ENCODE data around the gene GRXCR1.

GRXCR1 gene

GRCh38 chr4:43066415-43066814 lies 173.9 kb downstream of the GRXCR1 start:
- no peaks in the 10 kb centered on the region for H3K79me2 ChIP-seq (ENCODE audit: low read length)
- no peaks in the 10 kb centered on the region for H3K4me1 ChIP-seq (ENCODE audit: low read length)
- no peak overlapping the region for H3K4me2 ChIP-seq (ENCODE audit: low read length)
- TF ChIP-seq, protein P1, sequence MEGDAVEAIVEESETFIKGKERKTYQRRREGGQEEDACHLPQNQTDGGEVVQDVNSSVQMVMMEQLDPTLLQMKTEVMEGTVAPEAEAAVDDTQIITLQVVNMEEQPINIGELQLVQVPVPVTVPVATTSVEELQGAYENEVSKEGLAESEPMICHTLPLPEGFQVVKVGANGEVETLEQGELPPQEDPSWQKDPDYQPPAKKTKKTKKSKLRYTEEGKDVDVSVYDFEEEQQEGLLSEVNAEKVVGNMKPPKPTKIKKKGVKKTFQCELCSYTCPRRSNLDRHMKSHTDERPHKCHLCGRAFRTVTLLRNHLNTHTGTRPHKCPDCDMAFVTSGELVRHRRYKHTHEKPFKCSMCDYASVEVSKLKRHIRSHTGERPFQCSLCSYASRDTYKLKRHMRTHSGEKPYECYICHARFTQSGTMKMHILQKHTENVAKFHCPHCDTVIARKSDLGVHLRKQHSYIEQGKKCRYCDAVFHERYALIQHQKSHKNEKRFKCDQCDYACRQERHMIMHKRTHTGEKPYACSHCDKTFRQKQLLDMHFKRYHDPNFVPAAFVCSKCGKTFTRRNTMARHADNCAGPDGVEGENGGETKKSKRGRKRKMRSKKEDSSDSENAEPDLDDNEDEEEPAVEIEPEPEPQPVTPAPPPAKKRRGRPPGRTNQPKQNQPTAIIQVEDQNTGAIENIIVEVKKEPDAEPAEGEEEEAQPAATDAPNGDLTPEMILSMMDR (IDR thresholded peaks at IDR 0.05; ENCODE audit: low read depth, low read length), result no peak
- H3K9ac ChIP-seq (ENCODE audit: low read length), result no peak overlapping the region
- H3K4me3 ChIP-seq (ENCODE audit: low read length), result no peak overlapping the region
- no peaks in the 10 kb centered on the region for H4K20me1 ChIP-seq (ENCODE audit: insufficient read depth, low read length)
- no peak overlapping the region for H3K27ac ChIP-seq (ENCODE audit: low read length)
- H3K27me3 ChIP-seq (ENCODE audit: low read depth, low read length), result no peaks in the 10 kb centered on the region
- H2AFZ ChIP-seq (ENCODE audit: low read depth, low read length), result no peak overlapping the region
- no peaks in the 10 kb centered on the region for H3K9me3 ChIP-seq (ENCODE audit: insufficient read depth, low read length)
- H3K36me3 ChIP-seq (replicated peaks; ENCODE audit: low read depth, low read length), result no peaks in the 10 kb centered on the region

DNA sequence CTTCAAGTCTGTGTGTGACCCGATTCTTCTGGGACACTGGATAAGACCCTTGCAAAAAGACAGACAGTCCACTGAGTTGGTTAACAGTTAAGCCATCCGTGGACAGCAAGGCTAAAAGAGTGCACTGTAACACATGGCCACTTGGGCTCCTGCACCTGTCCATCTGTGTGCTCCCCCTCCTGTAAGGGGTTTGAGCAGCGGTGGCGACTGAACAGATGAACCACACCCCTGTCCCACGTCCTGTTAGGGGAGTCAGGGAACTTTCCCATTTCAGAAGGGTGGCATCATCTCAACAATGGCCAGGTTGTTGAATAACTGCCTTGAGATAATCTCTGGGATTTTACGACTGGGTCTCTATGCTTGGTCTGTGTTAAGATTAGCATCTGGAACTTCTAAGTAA lies 178.6 kb downstream of the GRXCR1 start:
- Histone ChIP-seq H4K20me1 (ENCODE audit: insufficient read depth, low read length) (no peaks in the 10 kb centered on the region), H3K27ac (ENCODE audit: low read length) (no peak overlapping the region), H2AFZ (ENCODE audit: low read depth, low read length) (no peak overlapping the region), H3K4me3 (ENCODE audit: low read length) (no peak overlapping the region), H3K36me3 (replicated peaks; ENCODE audit: low read depth, low read length) (no peaks in the 10 kb centered on the region), H3K79me2 (ENCODE audit: low read length) (no peaks in the 10 kb centered on the region), H3K27me3 (ENCODE audit: low read depth, low read length) (no peaks in the 10 kb centered on the region), H3K4me1 (ENCODE audit: low read length) (no peaks in the 10 kb centered on the region), H3K9me3 (ENCODE audit: insufficient read depth, low read length) (no peaks in the 10 kb centered on the region), H3K4me2 (ENCODE audit: low read length) (no peak overlapping the region), H3K9ac (ENCODE audit: low read length) (no peak overlapping the region)
- TF ChIP-seq EZH2phosphoT487 (IDR thresholded peaks at IDR 0.05; ENCODE audit: low read depth), result no peak
- TF ChIP-seq, protein P1 (IDR thresholded peaks at IDR 0.05; ENCODE audit: low read depth, low read length), result no peak
